ENCODE data around the gene ADAP2. TPM values are rescaled to one million over a fixed set of nuclear protein-coding genes. Genes with fewer than 3 reads are reported as not detected.
A peak's percentile ranks its signal among the peaks of the same experiment; 100 is the strongest.

Gene ADAP2
- polyA plus RNA-seq, 3 donors, result 36.1 to 142 (median 39.8) TPM

DNA sequence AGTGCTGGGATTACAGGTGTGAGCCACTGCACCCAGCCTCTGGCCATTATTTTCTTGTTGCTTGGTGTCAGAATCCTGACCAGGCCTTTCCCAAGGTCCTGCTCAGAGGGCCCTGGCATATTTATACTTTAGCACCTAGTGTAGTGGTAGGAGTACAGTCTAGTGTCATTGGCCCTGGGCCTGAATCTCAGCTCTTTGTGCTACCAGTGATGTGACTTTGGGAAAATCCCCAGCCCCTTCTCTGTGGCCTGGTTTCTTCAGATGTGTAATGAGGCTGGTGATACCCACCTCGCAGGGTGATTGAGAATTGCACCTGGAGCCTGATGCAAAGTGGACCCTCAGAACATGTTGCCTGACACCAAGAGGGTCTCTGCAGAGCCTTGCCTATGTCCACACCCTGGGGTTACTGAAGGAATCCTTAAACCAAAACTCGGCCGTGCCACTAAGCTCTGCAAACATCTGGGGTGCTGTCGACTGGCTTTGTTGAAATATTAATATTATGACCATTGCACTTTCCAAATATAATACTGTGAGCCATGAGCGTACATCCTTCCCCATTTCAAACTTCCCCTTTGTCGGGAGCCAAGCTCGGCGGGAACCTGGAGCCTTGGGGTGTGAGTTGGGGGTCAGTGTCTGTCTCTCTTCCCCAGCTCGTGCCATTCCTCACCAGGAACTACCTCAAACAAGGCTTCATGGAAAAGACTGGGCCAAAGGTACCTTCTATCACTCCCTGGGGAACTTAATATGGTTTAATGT, 31.1 kb downstream of the ADAP2 start:
- intact Hi-C loops (cut with micrococcal nuclease), result loop anchor here in 1 of 2 donors (5.0 to 10.0 kb wide), 3 partner anchors 99 to 539 kb away; partner anchors contain the start of gene EVI2B
- Histone ChIP-seq H2AFZ (ENCODE audit: insufficient read depth, low read depth, low read length, poor library complexity, severe bottlenecking) (no peak overlapping the region), H3K4me2 (replicated peaks; ENCODE audit: extremely low read depth, low read length, poor library complexity, severe bottlenecking) (peak overlapping the region; percentile 67), H3K79me2 (ENCODE audit: insufficient read depth, low read length) (peaks cover 41% of the 10 kb centered on the region), H3K27ac (ENCODE audit: low read depth in 1 of 2, low read length in 2 of 2) (peak overlapping the region; percentile 80 to 90), H3K4me3 (replicated peaks in 1 of 3; ENCODE audit: low read depth in 2 of 3, low read length in 3 of 3) (peak overlapping the region in 1 of 3 experiments; percentile 69), H3K4me1 (ENCODE audit: control insufficient read depth in 1 of 2, insufficient read depth in 2 of 2, low read length in 2 of 2) (peaks cover 93% of the 10 kb centered on the region in 2 donors), H3K9me3 (replicated peaks in 1 of 2; ENCODE audit: control insufficient read depth in 1 of 2, insufficient read depth in 1 of 2, low read length in 2 of 2) (no peaks in the 10 kb centered on the region), H3K36me3 (replicated peaks in 1 of 2; ENCODE audit: control insufficient read depth in 1 of 2, insufficient read depth in 2 of 2, low read length in 2 of 2) (peaks cover 23 to 24% of the 10 kb centered on the region in 2 donors), H3K27me3 (ENCODE audit: control insufficient read depth in 2 of 2, insufficient read depth in 2 of 2, low read length in 2 of 2) (no peaks in the 10 kb centered on the region), H4K20me1 (ENCODE audit: insufficient read depth, low read length) (no peaks in the 10 kb centered on the region), H3K9ac (ENCODE audit: insufficient read depth, low read length, poor library complexity, severe bottlenecking) (peak overlapping the region; percentile 59)
- peaks cover 0 to 3% (median 0%) of the 10 kb centered on the region in 7 donors for H3K9me3 Mint-ChIP-seq
- peaks cover 0 to 4% (median 4%) of the 10 kb centered on the region in 3 donors for H3K27me3 Mint-ChIP-seq (ENCODE audit: low read depth in 3 of 3)
- H3K36me3 Mint-ChIP-seq, result peaks cover 46 to 67% of the 10 kb centered on the region in 2 donors
- H3K4me1 Mint-ChIP-seq, result peaks cover 84% of the 10 kb centered on the region
- peak overlapping the region; percentile 95 to 99 (median 97) for H3K27ac Mint-ChIP-seq
- WGBS (ENCODE audit: insufficient coverage), result 0% methylated on average over 1 of the region's 9 CpGs
- H3K4me3 Mint-ChIP-seq, result peak overlapping the region; percentile 42 to 85
- TF ChIP-seq, protein P1, sequence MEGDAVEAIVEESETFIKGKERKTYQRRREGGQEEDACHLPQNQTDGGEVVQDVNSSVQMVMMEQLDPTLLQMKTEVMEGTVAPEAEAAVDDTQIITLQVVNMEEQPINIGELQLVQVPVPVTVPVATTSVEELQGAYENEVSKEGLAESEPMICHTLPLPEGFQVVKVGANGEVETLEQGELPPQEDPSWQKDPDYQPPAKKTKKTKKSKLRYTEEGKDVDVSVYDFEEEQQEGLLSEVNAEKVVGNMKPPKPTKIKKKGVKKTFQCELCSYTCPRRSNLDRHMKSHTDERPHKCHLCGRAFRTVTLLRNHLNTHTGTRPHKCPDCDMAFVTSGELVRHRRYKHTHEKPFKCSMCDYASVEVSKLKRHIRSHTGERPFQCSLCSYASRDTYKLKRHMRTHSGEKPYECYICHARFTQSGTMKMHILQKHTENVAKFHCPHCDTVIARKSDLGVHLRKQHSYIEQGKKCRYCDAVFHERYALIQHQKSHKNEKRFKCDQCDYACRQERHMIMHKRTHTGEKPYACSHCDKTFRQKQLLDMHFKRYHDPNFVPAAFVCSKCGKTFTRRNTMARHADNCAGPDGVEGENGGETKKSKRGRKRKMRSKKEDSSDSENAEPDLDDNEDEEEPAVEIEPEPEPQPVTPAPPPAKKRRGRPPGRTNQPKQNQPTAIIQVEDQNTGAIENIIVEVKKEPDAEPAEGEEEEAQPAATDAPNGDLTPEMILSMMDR (IDR thresholded peaks at IDR 0.05), result no peak
- peak; percentile 75 to 83 (median 78) for DNase-seq

DNA sequence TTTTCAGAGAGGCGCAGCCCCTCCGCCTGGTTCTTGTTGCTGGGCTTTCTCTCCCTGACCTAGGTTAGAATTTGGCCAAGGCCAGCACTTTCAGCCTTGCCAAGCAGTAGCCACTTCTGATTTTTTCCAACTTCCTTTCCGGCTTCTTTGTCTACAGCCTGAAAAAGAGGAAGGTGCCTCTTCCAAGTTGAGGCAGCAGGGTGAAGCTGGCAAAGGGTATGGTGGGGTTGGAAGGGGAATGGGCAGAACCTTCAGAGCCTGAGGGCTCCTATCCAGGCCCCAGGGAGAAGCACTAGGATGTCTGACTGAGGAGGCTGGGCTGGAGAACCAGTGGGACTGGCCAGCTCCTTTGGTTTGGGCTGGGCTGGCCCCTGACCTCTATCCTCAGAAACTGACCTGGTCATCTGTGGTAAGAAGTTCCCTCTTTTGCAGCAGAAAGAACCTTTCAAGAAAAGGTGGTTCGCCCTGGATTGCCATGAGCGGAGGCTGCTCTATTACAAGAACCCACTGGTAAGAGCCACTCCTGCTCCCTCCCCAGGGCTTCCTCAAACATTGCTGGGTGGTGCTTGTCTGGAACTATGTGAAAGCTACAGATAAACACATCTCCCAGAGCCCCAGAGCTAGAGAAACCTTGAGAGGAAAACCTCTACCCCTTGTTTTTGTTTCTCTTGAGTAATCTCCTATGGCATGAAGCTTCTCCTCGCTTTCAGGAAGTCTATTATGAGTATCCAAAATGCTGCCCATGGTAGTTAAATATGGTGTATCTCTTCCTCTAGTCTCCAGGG, 32.5 kb downstream of the ADAP2 start:
- Histone ChIP-seq H3K36me3 (replicated peaks in 1 of 2; ENCODE audit: control insufficient read depth in 1 of 2, insufficient read depth in 2 of 2, low read length in 2 of 2) (peaks cover 11 to 17% of the 10 kb centered on the region in 2 donors), H3K79me2 (ENCODE audit: insufficient read depth, low read length) (peaks cover 51% of the 10 kb centered on the region), H3K4me3 (replicated peaks in 1 of 3; ENCODE audit: low read depth in 2 of 3, low read length in 3 of 3) (peak overlapping the region in 2 of 3 experiments; percentile 2 to 69), H3K27ac (ENCODE audit: low read depth in 1 of 2, low read length in 2 of 2) (peak overlapping the region; percentile 80 to 90), H3K4me2 (replicated peaks; ENCODE audit: extremely low read depth, low read length, poor library complexity, severe bottlenecking) (peak overlapping the region; percentile 66), H3K4me1 (ENCODE audit: control insufficient read depth in 1 of 2, insufficient read depth in 2 of 2, low read length in 2 of 2) (peaks cover 100% of the 10 kb centered on the region in 2 donors), H3K9ac (ENCODE audit: insufficient read depth, low read length, poor library complexity, severe bottlenecking) (peak overlapping the region; percentile 62), H4K20me1 (ENCODE audit: insufficient read depth, low read length) (no peaks in the 10 kb centered on the region), H3K9me3 (replicated peaks in 1 of 2; ENCODE audit: control insufficient read depth in 1 of 2, insufficient read depth in 1 of 2, low read length in 2 of 2) (no peaks in the 10 kb centered on the region), H3K27me3 (ENCODE audit: control insufficient read depth in 2 of 2, insufficient read depth in 2 of 2, low read length in 2 of 2) (no peaks in the 10 kb centered on the region), H2AFZ (ENCODE audit: insufficient read depth, low read depth, low read length, poor library complexity, severe bottlenecking) (peak overlapping the region; percentile 36)
- Mint-ChIP-seq H3K27me3 (ENCODE audit: low read depth in 3 of 3) (peaks cover 0 to 5% (median 4%) of the 10 kb centered on the region in 3 donors), H3K27ac (peak overlapping the region; percentile 95 to 99 (median 97)), H3K36me3 (peaks cover 36 to 63% of the 10 kb centered on the region in 2 donors), H3K4me1 (peaks cover 93% of the 10 kb centered on the region), H3K9me3 (peaks cover 0 to 3% (median 0%) of the 10 kb centered on the region in 7 donors), H3K4me3 (peak overlapping the region; percentile 64 to 78)
- peak; percentile 68 to 86 (median 80) for DNase-seq
- WGBS (ENCODE audit: insufficient coverage), result 0% methylated on average over 3 of the region's 6 CpGs
- TF ChIP-seq, protein P1 (IDR thresholded peaks at IDR 0.05), result no peak
- intact Hi-C loops (cut with micrococcal nuclease), result loop anchor here (1.0 to 10.0 kb wide), 5 partner anchors 16 to 538 kb away; partner anchors contain the start of gene EVI2B (in 1 of the 2)

Measured in CD14-positive monocyte (primary cell).